ENCODE measurements around the gene RNF17. TPM values are rescaled to one million over a fixed set of nuclear protein-coding genes. Genes with fewer than 3 reads are reported as not detected.

The RNF17 gene
- total and polyA plus RNA-seq, 12 donors = 0.13 to 0.14 TPM; not detected in 10

DNA sequence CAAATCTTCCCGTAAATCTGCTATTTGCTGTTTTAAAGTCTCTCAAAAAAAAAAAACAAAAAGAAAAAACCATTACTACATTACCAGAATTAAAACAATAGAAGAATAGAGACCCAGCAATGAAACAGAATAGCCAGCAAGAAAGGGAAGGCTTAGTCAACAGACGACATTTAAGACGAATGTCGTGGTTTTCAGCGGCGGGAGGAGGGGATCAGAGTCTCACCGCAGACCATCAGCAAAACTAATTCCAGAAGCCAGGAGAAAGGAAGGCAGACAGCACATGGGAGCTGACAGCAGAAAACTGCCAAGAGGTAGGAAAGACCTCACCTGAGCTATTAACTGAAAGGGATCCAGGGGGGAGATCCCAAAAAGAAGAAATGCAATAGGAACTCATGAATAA, 128.9 kb downstream of the RNF17 start:
- Histone ChIP-seq H3K9me3 (no peaks in the 10 kb centered on the region), H3K27ac (no peak overlapping the region), H3K4me3 (no peak overlapping the region), H3K4me1 (no peaks in the 10 kb centered on the region), H3K36me3 (peaks cover 0 to 55% (median 2%) of the 10 kb centered on the region in 9 donors), H3K27me3 (no peaks in the 10 kb centered on the region)
- WGBS, 2 donors = 96 to 97% methylated on average over 7 of the region's 7 CpGs
- TF ChIP-seq, protein P1, sequence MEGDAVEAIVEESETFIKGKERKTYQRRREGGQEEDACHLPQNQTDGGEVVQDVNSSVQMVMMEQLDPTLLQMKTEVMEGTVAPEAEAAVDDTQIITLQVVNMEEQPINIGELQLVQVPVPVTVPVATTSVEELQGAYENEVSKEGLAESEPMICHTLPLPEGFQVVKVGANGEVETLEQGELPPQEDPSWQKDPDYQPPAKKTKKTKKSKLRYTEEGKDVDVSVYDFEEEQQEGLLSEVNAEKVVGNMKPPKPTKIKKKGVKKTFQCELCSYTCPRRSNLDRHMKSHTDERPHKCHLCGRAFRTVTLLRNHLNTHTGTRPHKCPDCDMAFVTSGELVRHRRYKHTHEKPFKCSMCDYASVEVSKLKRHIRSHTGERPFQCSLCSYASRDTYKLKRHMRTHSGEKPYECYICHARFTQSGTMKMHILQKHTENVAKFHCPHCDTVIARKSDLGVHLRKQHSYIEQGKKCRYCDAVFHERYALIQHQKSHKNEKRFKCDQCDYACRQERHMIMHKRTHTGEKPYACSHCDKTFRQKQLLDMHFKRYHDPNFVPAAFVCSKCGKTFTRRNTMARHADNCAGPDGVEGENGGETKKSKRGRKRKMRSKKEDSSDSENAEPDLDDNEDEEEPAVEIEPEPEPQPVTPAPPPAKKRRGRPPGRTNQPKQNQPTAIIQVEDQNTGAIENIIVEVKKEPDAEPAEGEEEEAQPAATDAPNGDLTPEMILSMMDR (IDR thresholded peaks at IDR 0.05) = no peak
- DNase-seq (no peak), ATAC-seq (no peak)
- intact Hi-C loops (cut with DNase I) = no loop called here

DNA sequence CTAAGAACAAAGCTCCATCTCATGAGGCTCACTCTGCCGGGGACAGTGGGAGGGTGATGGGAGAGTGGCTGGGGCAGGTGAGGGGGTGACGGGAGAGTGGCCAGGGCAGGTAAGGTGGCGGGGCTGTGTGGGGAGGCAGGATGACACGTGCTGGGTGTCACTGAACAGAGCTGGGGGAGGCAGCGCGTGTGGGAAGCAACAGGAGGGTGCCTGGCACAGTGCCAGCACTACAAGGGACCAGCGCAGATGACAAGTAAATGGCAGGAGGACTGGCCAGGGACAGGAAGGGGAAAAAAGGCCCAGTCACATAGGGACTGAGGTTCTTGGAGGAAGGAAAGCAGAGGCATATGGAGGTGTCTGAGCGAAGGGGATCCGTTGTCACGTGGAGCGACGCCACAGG, 129.9 kb downstream of the RNF17 start:
- intact Hi-C loops (cut with DNase I) = no loop called here
- TF ChIP-seq, protein P1 (IDR thresholded peaks at IDR 0.05) = no peak
- DNase-seq = no peak
- Histone ChIP-seq H3K4me1 (no peaks in the 10 kb centered on the region), H3K4me3 (no peak overlapping the region), H3K9me3 (no peaks in the 10 kb centered on the region), H3K27me3 (no peaks in the 10 kb centered on the region), H3K27ac (no peak overlapping the region), H3K36me3 (peaks cover 0 to 61% (median 4%) of the 10 kb centered on the region in 9 donors)
- 90% methylated on average over 12 of the region's 12 CpGs for WGBS, 2 donors
- ATAC-seq = no peak

DNA sequence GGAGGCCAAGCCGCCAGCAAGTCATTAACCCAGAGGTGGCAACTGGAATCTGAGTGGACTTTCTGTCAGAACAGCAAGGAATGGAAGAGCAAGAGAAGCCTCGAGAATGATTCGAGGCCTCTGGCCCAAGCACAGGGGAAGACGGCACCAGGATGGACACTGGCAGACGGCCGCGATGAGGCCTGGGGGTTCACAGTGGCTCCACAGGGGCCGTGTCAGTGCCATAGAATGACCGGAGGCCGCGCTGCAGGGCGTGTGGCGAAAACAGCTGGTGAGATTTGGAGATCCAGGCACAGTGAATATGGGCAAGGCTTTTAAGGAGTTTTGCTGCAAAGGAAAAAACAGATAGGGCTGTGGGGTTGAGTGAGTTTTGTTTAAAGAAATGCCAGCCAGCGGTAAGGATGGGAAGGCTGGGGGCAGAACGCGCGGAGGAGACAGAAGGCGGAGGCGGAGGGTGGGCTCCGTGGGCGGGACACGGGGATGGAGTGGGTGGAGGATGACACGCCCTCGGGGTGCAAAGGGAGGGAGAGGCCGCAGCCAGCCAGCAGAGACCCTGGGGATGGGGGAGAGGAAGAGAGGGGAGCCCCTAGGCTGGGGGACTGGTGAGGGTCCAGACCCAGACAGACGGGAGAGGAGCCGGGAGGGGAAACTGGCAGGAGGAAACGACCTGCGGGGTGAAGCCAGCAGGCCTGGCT, 130.5 kb downstream of the RNF17 start:
- TF ChIP-seq, protein P1 (IDR thresholded peaks at IDR 0.05) = no peak
- ATAC-seq (peak in 1 of 8 donors; percentile 26), DNase-seq (no peak)
- intact Hi-C loops (cut with DNase I) = no loop called here
- Histone ChIP-seq H3K9me3 (no peaks in the 10 kb centered on the region), H3K27ac (no peak overlapping the region), H3K27me3 (no peaks in the 10 kb centered on the region), H3K4me1 (no peaks in the 10 kb centered on the region), H3K36me3 (peaks cover 0 to 61% (median 4%) of the 10 kb centered on the region in 9 donors), H3K4me3 (no peak overlapping the region)
- 93 to 96% methylated on average over 29 of the region's 29 CpGs for WGBS, 2 donors

DNA sequence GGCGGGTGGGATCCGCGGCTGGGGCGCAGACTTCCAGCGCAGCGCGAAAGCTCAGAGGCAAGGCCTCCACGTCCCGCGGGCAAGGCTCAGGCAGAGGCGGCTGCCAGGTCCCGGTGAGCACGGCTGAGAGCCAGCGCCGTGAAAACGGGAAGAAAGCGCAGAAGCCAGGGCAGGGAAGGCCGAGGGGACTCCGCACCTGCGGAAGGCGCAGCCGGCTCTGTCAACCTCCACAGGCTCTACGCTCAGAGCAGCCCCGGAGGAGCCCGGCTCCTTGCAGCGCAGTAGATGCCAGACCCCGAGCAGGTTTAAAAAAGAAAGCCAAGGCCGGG, 131.0 kb downstream of the RNF17 start:
- no peaks in the 10 kb centered on the region for H3K27me3 ChIP-seq
- intact Hi-C loops (cut with DNase I) = no loop called here
- H3K4me1 ChIP-seq = no peaks in the 10 kb centered on the region
- no peaks in the 10 kb centered on the region for H3K9me3 ChIP-seq
- WGBS, 2 donors = 91 to 93% methylated on average over 28 of the region's 28 CpGs
- no peak overlapping the region for H3K4me3 ChIP-seq
- H3K27ac ChIP-seq = no peak overlapping the region
- TF ChIP-seq, protein P1 (IDR thresholded peaks at IDR 0.05) = no peak
- DNase-seq = no peak
- peak in 1 of 8 donors; percentile 30 for ATAC-seq
- H3K36me3 ChIP-seq = peaks cover 0 to 61% (median 4%) of the 10 kb centered on the region in 9 donors

All from heart right ventricle (tissue), 16 donors.